Hepatocyte (in vitro differentiated cells): Measurements from ENCODE around the gene PPP1R17. TPM values are rescaled to one million over a fixed set of nuclear protein-coding genes. Genes with fewer than 3 reads are reported as not detected.

ENCODE experiments used
- DNase-seq: peaks from one replicate; pipeline ENCODE4 v3.0.0-alpha.2; 2016; ENCODE audit warnings: low spot score
- H2AFZ ChIP-seq: fragments of 200-600 bp; sonication (generic); 2 replicates; pipeline ENCODE4 v1.6.0; 2016; ENCODE audit warnings: antibody characterized with exemption, mild to moderate bottlenecking
- H3K27ac ChIP-seq: fragments of 200-600 bp; sonication (generic); 2 replicates; pipeline ENCODE4 v1.5.1; 2016; ENCODE audit warnings: mild to moderate bottlenecking
- H3K27me3 ChIP-seq: fragments of 200-600 bp; sonication (generic); 2 replicates; pipeline ENCODE4 v1.6.1; 2016
- H3K36me3 ChIP-seq: fragments of 200-600 bp; sonication (generic); replicated peaks from 2 replicates; pipeline ENCODE4 v1.5.1; 2016; ENCODE audit warnings: low read depth; ENCODE audit not compliant: insufficient read depth
- H3K4me1 ChIP-seq: fragments of 200-600 bp; sonication (generic); 2 replicates; pipeline ENCODE4 v1.5.1; 2016; ENCODE audit warnings: mild to moderate bottlenecking, moderate library complexity; ENCODE audit not compliant: insufficient read depth
- H3K4me2 ChIP-seq: fragments of 200-600 bp; sonication (generic); 2 replicates; pipeline ENCODE4 v1.6.0; 2016
- H3K4me3 ChIP-seq: fragments of 200-600 bp; sonication (generic); 2 replicates; pipeline ENCODE4 v1.5.1; 2016; ENCODE audit warnings: mild to moderate bottlenecking
- H3K79me2 ChIP-seq: fragments of 200-600 bp; sonication (generic); 2 replicates; pipeline ENCODE4 v1.6.0; 2017; ENCODE audit warnings: mild to moderate bottlenecking
- H3K9me2 ChIP-seq: fragments of 200-600 bp; sonication (generic); replicated peaks from 2 replicates; pipeline ENCODE4 v1.6.0; 2017; ENCODE audit warnings: mild to moderate bottlenecking; ENCODE audit not compliant: insufficient read depth
- H3K9me3 ChIP-seq: fragments of 200-600 bp; sonication (generic); 2 replicates; pipeline ENCODE4 v1.5.1; 2016; ENCODE audit warnings: low read depth, mild to moderate bottlenecking
- H4K20me1 ChIP-seq: fragments of 200-600 bp; sonication (generic); 2 replicates; pipeline ENCODE4 v1.6.0; 2016; ENCODE audit warnings: mild to moderate bottlenecking; ENCODE audit not compliant: insufficient read depth, poor library complexity, severe bottlenecking
- EZH2 ChIP-seq: fragments of 200-600 bp; sonication (generic); IDR thresholded peaks from 2 replicates; pipeline ENCODE4 v1.6.1; 2016; ENCODE audit warnings: antibody characterized with exemption, mild to moderate bottlenecking, borderline replicate concordance
- EZH2phosphoT487 ChIP-seq: fragments of 200-600 bp; sonication (generic); IDR thresholded peaks from one replicate; pipeline ENCODE4 v1.6.1; 2018; ENCODE audit warnings: antibody characterized with exemption, mild to moderate bottlenecking, low read depth, moderate library complexity; ENCODE audit not compliant: unreplicated experiment, severe bottlenecking
- WGBS: methylation state at CpG from one replicate; pipeline ENCODE4 v1.1.6; 2016; ENCODE audit warnings: low lambda C conversion rate; ENCODE audit errors: missing lambda C conversion rate; 5-methylcytosine and 5-hydroxymethylcytosine counted together
- polyA plus RNA-seq: library from polyadenylated mRNA; unstranded; fragments of >200 nt; fragmentation: Nextera tagmentation; extraction: Ambion mirVana; gene quantifications from 2 replicates; pipeline ENCODE4 v1.2.1, GENCODE V29; 2016
- total RNA-seq: library from RNA; depleted of rRNA; stranded (reverse); fragments of >200 nt; gene quantifications from 2 replicates; pipeline ENCODE4 v1.2.3, GENCODE V29; 2014
- TF ChIP-seq, protein P1 (sequence below): fragments of 200-600 bp; sonication (generic); IDR thresholded peaks from 2 replicates; pipeline ENCODE4 v1.5.1; 2016; ENCODE audit warnings: antibody characterized with exemption, mild to moderate bottlenecking; ENCODE audit not compliant: poor library complexity

The PPP1R17 gene
- total and polyA plus RNA-seq, 2 experiments from 2014 or later, result not detected

DNA sequence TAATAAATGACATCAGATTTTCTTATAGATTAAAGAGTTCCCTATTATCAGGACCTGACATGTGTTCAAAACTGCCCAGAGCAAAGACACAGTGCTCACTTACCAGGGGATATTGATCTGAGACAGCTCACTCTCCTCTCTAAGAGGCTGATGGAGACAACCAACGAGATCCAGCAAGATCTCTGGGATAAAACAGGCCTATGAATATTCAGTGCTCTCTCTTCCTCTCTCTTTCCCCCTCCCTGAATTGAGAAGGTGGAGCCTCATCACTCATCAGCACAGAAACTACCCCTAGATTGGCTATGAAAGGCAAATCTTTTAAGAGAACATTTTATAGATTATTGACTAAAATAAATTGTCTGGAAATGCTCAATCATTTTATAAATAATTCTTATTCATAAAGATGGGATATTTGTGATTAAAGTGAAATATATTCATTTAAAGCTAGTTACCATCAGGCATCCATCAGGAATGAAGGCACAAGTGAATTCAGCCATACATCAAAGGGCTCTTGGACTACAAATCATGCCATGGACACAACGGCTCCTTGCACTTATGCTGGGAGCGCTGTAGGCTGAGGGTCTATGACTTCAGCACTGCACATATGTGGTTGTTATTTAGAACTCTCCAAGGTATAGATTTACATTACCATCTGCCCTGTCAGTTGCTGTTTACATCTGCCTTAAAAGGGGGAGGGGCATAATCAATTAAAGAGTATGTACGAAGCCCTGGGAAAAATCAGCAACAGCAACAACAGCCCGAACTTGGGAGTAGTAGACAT, 3.4 kb upstream of the PPP1R17 start:
- H2AFZ ChIP-seq, result no peak overlapping the region
- H3K9me2 ChIP-seq, result no peaks in the 10 kb centered on the region
- H4K20me1 ChIP-seq, result no peaks in the 10 kb centered on the region
- no peaks in the 10 kb centered on the region for H3K79me2 ChIP-seq
- H3K36me3 ChIP-seq, result no peaks in the 10 kb centered on the region
- H3K9me3 ChIP-seq, result no peaks in the 10 kb centered on the region
- TF ChIP-seq EZH2, result no peak
- TF ChIP-seq, protein P1, sequence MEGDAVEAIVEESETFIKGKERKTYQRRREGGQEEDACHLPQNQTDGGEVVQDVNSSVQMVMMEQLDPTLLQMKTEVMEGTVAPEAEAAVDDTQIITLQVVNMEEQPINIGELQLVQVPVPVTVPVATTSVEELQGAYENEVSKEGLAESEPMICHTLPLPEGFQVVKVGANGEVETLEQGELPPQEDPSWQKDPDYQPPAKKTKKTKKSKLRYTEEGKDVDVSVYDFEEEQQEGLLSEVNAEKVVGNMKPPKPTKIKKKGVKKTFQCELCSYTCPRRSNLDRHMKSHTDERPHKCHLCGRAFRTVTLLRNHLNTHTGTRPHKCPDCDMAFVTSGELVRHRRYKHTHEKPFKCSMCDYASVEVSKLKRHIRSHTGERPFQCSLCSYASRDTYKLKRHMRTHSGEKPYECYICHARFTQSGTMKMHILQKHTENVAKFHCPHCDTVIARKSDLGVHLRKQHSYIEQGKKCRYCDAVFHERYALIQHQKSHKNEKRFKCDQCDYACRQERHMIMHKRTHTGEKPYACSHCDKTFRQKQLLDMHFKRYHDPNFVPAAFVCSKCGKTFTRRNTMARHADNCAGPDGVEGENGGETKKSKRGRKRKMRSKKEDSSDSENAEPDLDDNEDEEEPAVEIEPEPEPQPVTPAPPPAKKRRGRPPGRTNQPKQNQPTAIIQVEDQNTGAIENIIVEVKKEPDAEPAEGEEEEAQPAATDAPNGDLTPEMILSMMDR, result no peak
- no peak for TF ChIP-seq EZH2phosphoT487
- no peak overlapping the region for H3K4me3 ChIP-seq
- no peak for DNase-seq
- H3K27ac ChIP-seq, result no peak overlapping the region
- peaks cover 12% of the 10 kb centered on the region for H3K27me3 ChIP-seq
- H3K4me1 ChIP-seq, result no peaks in the 10 kb centered on the region
- 74% methylated on average over 5 of the region's 5 CpGs for whole genome bisulfite sequencing
- H3K4me2 ChIP-seq, result no peak overlapping the region

DNA sequence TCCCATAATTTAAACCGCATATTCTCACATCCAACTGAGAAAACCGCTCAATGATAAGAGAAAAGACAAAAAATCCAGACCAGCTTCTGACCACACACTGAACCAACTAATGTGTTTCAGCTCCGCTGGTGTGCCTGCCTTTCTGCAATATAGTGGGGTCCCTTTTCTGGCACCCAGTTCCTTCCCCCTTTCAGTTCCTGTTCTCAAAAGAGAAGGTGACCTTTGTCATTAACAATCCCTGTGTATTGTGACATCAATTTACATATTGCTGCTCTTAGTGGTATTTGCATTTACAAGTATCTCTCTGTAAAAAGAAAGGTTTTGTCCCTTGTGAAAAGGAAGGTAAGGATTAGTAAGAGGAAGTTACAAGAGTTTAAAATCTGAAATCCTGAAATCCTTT, 1.4 kb downstream of the PPP1R17 start:
- H3K4me2 ChIP-seq, result no peak overlapping the region
- H2AFZ ChIP-seq, result no peak overlapping the region
- H3K4me3 ChIP-seq, result no peak overlapping the region
- H3K27ac ChIP-seq, result no peak overlapping the region
- TF ChIP-seq, protein P1, result no peak
- TF ChIP-seq EZH2phosphoT487 (no peak), EZH2 (no peak)
- H3K27me3 ChIP-seq, result peaks cover 12% of the 10 kb centered on the region
- no peaks in the 10 kb centered on the region for H3K36me3 ChIP-seq
- DNase-seq, result no peak
- no peaks in the 10 kb centered on the region for H4K20me1 ChIP-seq
- H3K9me3 ChIP-seq, result no peaks in the 10 kb centered on the region
- no peaks in the 10 kb centered on the region for H3K4me1 ChIP-seq
- no peaks in the 10 kb centered on the region for H3K79me2 ChIP-seq
- WGBS, result 71% methylated on average over 3 of the region's 3 CpGs
- no peaks in the 10 kb centered on the region for H3K9me2 ChIP-seq

DNA sequence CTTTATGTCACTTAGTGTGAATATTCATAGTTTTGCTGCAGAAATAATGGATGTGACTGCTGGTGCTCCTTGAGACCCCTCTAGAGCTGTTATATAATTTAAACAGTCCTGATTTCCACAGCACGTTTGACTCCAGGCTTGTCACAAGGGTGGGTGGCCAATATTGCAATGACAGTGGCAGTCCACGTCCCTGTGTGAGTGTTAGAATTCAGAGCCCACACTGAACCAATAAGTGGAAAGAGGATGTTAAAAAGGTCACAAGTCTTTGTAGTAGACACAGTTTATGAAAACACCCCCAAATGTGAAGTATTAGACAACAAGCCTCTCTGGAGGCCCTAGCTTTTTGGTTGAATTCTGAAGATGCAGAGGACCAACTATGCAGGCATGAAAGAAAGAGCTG, 2.0 kb downstream of the PPP1R17 start:
- WGBS, result 48% methylated on average over 2 of the region's 2 CpGs
- no peak overlapping the region for H3K27ac ChIP-seq
- no peak overlapping the region for H3K4me2 ChIP-seq
- H4K20me1 ChIP-seq, result no peaks in the 10 kb centered on the region
- TF ChIP-seq EZH2 (no peak), EZH2phosphoT487 (no peak)
- TF ChIP-seq, protein P1, result no peak
- H3K79me2 ChIP-seq, result no peaks in the 10 kb centered on the region
- peaks cover 12% of the 10 kb centered on the region for H3K27me3 ChIP-seq
- H3K9me2 ChIP-seq, result no peaks in the 10 kb centered on the region
- no peak overlapping the region for H3K4me3 ChIP-seq
- no peaks in the 10 kb centered on the region for H3K9me3 ChIP-seq
- no peak for DNase-seq
- H3K4me1 ChIP-seq, result no peaks in the 10 kb centered on the region
- H2AFZ ChIP-seq, result no peak overlapping the region
- no peaks in the 10 kb centered on the region for H3K36me3 ChIP-seq

DNA sequence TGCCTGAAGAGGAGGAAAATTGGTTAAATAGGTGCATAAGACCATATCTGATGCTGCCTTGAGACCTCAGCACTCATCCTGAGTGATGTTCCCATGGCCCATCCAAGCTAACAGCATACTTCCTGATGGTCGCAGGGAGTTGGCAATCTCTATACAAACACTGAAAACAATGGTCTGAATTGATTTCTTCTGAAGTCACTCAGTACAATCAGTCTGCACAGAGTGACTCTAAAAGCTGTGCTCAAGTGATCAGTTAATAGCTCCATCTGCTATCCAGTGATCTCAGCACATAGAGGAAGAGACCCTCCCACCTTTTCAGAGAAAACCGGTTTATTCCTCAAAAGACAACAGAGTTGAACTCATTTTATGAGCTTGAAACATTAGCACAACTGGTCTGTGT, 3.9 kb downstream of the PPP1R17 start:
- WGBS, result 37% methylated on average over 2 of the region's 2 CpGs
- H3K27me3 ChIP-seq, result peaks cover 15% of the 10 kb centered on the region
- H3K79me2 ChIP-seq, result no peaks in the 10 kb centered on the region
- no peak overlapping the region for H3K4me3 ChIP-seq
- H3K27ac ChIP-seq, result no peak overlapping the region
- no peak for DNase-seq
- H2AFZ ChIP-seq, result no peak overlapping the region
- H3K4me1 ChIP-seq, result no peaks in the 10 kb centered on the region
- no peaks in the 10 kb centered on the region for H3K9me3 ChIP-seq
- no peaks in the 10 kb centered on the region for H4K20me1 ChIP-seq
- no peak overlapping the region for H3K4me2 ChIP-seq
- no peaks in the 10 kb centered on the region for H3K36me3 ChIP-seq
- no peaks in the 10 kb centered on the region for H3K9me2 ChIP-seq
- no peak for TF ChIP-seq EZH2phosphoT487
- no peak for TF ChIP-seq EZH2
- TF ChIP-seq, protein P1, result no peak
